Thyroid gland (tissue), 4 donors: Measurements from ENCODE around the gene LYPD5.

ENCODE experiments used
- POLR2A ChIP-seq, 2 donors: fragments of 450-650 bp; IDR thresholded peaks; one replicate each; pipeline ENCODE4 v1.6.1; 2017; ENCODE audit warnings: antibody characterized with exemption in 2 of 2, mild to moderate bottlenecking in 2 of 2, moderate library complexity in 1 of 2
- TF ChIP-seq, protein P1 (sequence below), 6 experiments: fragments of 200-600 bp in 3 of 6; fragments of 450-650 bp in 3 of 6; sonication (generic) in 3 of 6; IDR thresholded peaks; one replicate each; pipeline ENCODE4 v1.5.1; 2016 to 2019; ENCODE audit warnings: antibody characterized with exemption in 6 of 6, mild to moderate bottlenecking in 2 of 6, inconsistent platforms in 1 of 6, moderate library complexity in 1 of 6

DNA sequence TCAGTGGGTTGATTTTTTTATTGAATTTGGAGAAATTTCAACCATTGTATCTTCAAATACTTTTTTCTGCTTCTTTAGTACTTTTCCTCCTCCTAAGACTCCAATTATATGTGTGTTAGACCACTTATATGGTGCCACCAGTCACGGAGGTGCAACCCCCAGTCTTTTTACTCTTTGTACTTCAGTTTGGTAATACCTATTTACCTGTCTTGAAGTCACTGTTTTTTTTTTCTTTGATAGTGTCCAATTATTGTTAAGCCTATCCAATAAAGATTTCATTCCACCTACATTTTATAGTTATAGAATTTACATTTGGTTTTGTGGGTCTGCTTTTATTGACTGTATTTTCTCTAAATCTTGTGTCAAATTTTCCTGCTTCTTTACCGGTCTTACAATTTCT, 39.8 kb upstream of the LYPD5 start:
- TF ChIP-seq, protein P1, sequence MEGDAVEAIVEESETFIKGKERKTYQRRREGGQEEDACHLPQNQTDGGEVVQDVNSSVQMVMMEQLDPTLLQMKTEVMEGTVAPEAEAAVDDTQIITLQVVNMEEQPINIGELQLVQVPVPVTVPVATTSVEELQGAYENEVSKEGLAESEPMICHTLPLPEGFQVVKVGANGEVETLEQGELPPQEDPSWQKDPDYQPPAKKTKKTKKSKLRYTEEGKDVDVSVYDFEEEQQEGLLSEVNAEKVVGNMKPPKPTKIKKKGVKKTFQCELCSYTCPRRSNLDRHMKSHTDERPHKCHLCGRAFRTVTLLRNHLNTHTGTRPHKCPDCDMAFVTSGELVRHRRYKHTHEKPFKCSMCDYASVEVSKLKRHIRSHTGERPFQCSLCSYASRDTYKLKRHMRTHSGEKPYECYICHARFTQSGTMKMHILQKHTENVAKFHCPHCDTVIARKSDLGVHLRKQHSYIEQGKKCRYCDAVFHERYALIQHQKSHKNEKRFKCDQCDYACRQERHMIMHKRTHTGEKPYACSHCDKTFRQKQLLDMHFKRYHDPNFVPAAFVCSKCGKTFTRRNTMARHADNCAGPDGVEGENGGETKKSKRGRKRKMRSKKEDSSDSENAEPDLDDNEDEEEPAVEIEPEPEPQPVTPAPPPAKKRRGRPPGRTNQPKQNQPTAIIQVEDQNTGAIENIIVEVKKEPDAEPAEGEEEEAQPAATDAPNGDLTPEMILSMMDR (IDR thresholded peaks at IDR 0.05): no peak
- no peak for TF ChIP-seq POLR2A (IDR thresholded peaks at IDR 0.05)
